Fibroblast of mammary gland (primary cell): Measurements from ENCODE around the gene CD8A.
"Not testable (repeated sequence)": the region's sequence is repeated elsewhere in the genome, so short reads cannot be mapped to it uniquely, and the experiment has no call there.

Experiments
- DNase-seq: peaks from one replicate; pipeline ENCODE4 v3.0.0-alpha.2; 2010; ENCODE audit warnings: low read depth
- H3K4me3 ChIP-seq: 2 replicates; pipeline ENCODE4 v1.5.1; 2011; ENCODE audit warnings: low read depth, mild to moderate bottlenecking, low read length, moderate library complexity; ENCODE audit not compliant: control insufficient read depth
- TF ChIP-seq, protein P1 (sequence below): conservative IDR thresholded peaks from 2 replicates; pipeline ENCODE4 v1.5.1; 2011; ENCODE audit warnings: low read depth, low read length, inconsistent platforms; ENCODE audit not compliant: control insufficient read depth, insufficient read depth

CD8A gene

DNA sequence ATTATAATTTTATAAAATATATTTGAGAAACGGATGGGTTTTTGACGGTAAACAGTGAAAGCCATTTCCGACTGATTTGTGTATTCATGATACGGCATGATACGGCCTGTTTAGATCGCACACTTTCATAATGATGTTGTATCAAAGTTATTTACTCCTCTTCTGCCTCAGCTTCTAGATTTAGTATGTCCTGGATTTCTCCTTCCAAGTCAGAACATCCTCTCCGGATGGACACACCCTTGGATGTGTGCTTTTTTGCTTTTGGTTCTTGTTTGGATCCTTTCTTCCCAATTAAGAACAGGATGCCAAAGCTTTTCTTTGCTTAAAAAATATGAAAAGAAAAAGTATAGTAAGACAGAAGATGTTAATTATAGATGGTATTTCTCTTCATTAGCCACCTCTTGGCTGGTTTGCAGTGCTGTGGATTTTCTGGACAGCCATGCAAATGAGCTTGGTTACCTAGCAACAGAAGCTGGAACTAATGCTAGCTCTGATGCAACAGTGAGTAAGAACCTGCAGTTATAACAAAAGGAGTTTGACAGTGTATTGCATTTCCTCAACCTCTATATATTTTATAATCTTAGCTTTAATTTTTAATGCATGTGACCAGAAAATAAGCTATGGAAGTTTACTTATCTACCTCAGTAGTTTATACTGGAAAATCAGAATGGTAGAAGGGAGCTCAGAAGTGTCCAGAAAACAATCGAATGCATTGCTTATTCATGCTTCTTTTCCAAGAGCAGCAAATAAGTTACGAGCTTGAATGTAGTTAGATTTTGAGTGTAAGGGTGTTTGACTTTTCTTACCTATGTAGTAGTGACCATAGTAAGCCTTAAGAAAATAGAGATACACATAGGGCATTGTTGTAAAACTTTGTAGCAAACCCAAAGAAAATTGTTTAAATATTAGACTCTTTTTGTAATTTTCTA is 42.7 kb downstream of the CD8A start:
- DNase-seq: peak; percentile 85

DNA sequence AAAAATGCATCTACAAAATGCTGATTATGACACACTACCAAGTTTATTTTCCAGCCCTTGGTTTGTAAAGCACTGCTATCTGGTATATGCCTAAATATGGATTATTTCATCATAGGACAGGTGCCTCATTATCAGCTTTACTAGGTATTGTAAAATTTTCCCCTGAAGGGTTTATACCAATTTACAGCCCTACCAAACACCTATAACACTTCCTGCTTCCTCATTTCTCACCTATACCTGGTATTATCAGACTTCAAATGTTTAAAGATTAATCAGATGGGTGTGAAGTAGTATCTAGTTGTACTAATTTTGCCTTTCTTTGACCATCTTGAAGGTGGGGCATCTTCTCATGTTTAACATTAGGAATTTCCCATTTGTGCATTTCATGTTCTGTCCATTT is 43.8 kb downstream of the CD8A start:
- DNase-seq: no peak
- TF ChIP-seq, protein P1, sequence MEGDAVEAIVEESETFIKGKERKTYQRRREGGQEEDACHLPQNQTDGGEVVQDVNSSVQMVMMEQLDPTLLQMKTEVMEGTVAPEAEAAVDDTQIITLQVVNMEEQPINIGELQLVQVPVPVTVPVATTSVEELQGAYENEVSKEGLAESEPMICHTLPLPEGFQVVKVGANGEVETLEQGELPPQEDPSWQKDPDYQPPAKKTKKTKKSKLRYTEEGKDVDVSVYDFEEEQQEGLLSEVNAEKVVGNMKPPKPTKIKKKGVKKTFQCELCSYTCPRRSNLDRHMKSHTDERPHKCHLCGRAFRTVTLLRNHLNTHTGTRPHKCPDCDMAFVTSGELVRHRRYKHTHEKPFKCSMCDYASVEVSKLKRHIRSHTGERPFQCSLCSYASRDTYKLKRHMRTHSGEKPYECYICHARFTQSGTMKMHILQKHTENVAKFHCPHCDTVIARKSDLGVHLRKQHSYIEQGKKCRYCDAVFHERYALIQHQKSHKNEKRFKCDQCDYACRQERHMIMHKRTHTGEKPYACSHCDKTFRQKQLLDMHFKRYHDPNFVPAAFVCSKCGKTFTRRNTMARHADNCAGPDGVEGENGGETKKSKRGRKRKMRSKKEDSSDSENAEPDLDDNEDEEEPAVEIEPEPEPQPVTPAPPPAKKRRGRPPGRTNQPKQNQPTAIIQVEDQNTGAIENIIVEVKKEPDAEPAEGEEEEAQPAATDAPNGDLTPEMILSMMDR: no peak
- H3K4me3 ChIP-seq: no peak overlapping the region

More for the DNA sequence above, 42.7 kb downstream of the CD8A start:
- TF ChIP-seq, protein P1: no peak
- no peak overlapping the region for H3K4me3 ChIP-seq

DNA sequence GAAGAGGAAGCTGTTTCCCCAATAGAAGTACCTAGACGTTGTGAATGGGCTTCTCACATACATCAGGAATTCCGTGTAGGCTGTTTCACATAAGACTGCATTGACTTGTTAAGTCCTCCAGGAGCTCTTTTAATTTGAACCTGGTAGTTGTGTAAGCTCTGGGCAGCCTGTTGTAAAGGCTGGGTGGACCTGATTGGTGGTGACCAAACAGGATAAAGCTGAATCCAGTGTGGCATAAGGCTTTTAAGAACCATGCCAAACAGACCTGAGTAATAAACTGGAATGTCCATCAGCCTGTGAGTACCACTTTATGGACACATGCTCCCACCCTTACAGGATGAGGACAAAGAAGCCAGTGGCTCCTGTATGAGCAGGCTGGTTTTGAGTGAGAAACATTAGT is 46.6 kb downstream of the CD8A start:
- TF ChIP-seq, protein P1: no peak
- H3K4me3 ChIP-seq: no peak overlapping the region
- DNase-seq: peak; percentile 17

DNA sequence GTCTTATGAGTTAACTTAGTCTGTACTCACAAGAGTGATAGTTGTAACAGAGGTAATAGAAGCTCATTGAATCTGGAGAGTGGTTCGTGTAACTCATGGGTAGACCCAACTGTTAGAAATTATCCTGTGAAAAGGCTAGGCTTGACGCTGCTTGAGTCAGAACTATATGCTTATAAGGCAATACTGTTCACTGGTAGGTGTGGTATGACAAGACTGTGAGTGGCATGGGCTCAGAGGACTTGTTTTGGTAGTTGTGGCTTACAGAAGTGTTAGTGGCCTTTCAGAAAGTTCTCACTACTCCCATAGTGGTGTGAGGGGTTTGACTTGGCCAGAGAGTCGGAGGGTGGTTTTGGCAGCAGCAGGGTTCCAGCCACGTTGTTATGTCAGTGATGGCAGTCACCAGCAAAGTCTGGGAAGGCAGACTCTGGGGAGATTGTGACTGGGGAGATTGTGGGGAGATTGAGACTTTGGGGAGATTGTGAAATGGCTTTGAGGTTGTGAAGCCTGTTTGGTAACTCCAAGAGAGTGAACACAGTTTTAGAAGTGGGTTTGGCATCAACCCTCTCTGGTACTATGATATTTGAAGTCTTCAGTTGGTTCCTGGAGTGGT is 48.7 kb downstream of the CD8A start:
- DNase-seq: not testable (repeated sequence)

DNA sequence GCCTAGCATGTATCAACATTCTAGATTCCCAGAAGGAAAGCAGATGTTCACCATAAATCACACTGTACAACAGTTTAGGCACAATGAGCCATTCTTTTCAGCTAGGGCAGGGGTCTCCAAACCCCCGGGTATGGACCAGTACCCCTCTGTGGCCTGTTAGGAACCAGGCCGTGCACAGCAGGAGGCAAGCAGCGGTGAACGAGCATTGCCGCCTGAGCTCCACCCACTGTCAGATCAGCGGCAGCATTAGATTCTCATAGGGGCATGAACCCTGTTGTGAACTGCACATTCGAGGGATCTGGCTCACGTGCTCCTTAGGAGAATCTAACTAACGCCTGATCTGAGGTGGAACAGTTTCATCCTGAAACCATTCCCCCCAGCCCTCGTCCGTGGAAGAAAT is 50.8 kb downstream of the CD8A start:
- not testable (repeated sequence) for DNase-seq, H3K4me3 ChIP-seq

More for the DNA sequence above, 48.7 kb downstream of the CD8A start:
- H3K4me3 ChIP-seq: not testable (repeated sequence)

DNA sequence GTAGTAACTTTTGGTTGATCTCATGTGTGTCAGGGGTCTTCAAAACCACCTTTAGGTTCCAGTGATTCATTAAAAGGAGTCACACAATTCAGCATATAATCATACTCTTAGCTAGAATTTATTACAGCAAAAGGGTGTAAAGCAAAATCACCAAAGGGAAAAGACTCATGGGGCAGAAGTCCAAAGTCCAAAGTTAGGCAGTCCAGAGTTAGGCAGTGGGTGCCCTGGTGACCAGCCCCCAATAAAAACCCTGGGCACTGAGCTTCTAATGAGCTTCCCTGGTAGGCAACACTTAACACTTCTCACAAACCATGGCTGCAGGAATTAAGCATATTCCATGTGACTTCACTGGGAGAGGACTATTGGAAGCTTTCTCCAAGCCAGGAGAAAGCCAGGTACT is 51.2 kb downstream of the CD8A start:
- not testable (repeated sequence) for DNase-seq, H3K4me3 ChIP-seq

DNA sequence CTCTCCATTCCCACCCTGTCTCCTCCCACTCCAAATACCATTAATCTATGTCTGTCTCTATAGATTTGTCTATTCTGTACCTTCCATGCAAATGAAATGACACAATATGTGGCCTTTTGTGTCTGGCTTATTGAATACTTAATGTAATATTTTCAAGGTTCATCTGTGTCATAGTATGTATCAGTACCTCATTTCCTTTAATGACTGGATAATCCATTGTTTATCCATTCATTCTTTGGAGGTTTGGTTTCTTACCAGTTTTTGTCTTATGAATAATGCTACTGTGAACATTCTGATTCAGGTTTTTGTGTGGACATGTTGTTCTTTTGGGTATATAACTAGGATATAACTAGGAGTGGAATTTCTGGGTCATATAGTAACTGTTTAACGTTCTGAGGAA is 55.8 kb downstream of the CD8A start:
- DNase-seq: peak; percentile 58

More for the DNA sequence above, 55.8 kb downstream of the CD8A start:
- not testable (repeated sequence) for H3K4me3 ChIP-seq
